Measurements from ENCODE around the gene ZNF326. TPM values are rescaled to one million over a fixed set of nuclear protein-coding genes. Genes with fewer than 3 reads are reported as not detected.
"Not testable (repeated sequence)": the region's sequence is repeated elsewhere in the genome, so short reads cannot be mapped to it uniquely, and the experiment has no call there.

ZNF326 gene
- total RNA-seq, 1 donor from 2014 or later, result 39.1 TPM

DNA sequence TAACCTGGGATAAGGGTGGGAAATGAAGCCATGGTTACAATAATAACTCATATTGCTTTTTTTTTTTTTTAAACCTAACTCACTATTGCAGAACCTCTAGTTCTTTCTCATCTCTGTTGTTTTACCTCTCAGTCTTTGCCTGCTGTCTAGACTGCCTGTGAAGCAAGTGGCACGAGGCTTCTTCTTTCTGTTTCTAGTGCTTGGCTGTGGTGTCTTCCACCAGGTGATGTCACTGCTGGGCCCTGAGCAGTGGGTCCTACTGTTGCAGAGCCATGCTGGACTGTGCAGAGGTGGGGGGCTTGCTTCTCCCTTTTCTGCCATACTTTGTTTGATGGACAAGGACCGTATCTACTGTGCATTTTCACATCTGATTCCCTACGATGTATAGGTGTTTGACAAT lies 51.7 kb downstream of the ZNF326 start:
- H3K9me3 Mint-ChIP-seq, result no peaks in the 10 kb centered on the region
- no peak overlapping the region for H3K4me3 Mint-ChIP-seq
- no peak for DNase-seq (ENCODE audit: extremely low spot score, unreplicated experiment)
- H3K27ac Mint-ChIP-seq, result no peak overlapping the region
- H3K4me1 Mint-ChIP-seq (ENCODE audit: unreplicated experiment), result peaks cover 7% of the 10 kb centered on the region
- H3K27me3 Mint-ChIP-seq, result peaks cover 8% of the 10 kb centered on the region
- no peak for TF ChIP-seq CTCF (conservative IDR thresholded peaks at IDR 0.05)
- no peaks in the 10 kb centered on the region for H3K36me3 Mint-ChIP-seq

DNA sequence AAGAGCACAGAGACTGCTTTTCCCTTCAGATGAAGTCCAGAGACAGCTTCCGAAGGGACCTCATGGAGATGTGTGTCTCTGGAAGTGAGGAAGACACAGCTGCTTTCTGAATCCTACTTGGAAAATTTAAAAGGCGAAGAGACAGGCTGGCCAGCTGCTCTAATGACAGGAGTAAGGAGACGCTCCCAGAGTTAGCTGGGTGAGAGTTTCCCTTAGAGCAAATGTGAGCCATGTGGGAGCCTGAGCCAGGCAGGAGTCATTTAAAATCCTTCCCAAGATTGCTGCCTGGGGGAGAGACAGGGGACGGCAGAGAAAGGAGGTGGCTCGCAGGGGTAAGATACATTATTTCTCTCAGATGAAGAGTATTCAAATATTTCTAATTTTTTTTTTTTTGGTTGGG lies 53.1 kb downstream of the ZNF326 start:
- Mint-ChIP-seq H3K4me3 (no peak overlapping the region), H3K4me1 (ENCODE audit: unreplicated experiment) (peaks cover 10% of the 10 kb centered on the region), H3K27ac (no peak overlapping the region), H3K27me3 (peaks cover 8% of the 10 kb centered on the region), H3K9me3 (no peaks in the 10 kb centered on the region), H3K36me3 (no peaks in the 10 kb centered on the region)
- TF ChIP-seq CTCF (conservative IDR thresholded peaks at IDR 0.05), result no peak
- no peak for DNase-seq (ENCODE audit: extremely low spot score, unreplicated experiment)

DNA sequence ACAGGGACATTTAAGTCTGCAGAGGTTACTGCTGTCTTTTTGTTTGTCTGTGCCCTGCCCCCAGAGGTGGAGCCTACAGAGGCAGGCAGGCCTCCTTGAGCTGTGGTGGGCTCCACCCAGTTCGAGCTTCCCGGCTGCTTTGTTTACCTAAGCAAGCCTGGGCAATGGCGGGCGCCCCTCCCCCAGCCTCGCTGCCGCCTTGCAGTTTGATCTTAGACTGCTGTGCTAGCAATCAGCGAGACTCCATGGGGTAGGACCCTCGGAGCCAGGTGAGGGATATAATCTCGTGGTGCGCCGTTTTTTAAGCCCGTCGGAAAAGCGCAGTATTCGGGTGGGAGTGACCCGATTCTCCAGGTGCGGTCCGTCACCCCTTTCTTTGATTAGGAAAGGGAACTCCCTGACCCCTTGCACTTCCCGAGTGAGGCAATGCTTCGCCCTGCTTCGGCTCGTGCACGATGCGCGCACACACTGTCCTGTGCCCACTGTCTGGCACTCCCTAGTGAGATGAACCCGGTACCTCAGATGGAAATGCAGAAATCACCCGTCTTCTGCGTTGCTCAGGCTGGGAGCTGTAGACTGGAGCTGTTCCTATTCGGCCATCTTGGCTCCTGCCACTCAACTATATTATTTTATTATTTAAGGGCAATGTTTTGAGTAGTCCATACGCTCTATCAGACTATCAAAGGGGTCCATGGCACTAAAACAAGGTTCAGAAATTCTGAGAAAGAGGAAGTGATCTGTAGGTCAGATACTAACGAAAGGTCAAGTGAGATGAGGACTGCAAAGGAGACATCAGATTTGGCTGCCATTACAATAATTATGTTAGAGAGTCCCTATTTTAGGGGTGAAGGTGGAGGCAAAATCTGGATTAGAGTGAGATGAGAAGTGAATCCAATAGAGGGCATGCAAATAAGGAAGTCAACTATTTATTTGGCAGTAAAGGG lies 68.1 kb downstream of the ZNF326 start:
- not testable (repeated sequence) for H3K9me3 Mint-ChIP-seq; H3K27ac Mint-ChIP-seq; H3K4me1 Mint-ChIP-seq (ENCODE audit: unreplicated experiment); DNase-seq (ENCODE audit: extremely low spot score, unreplicated experiment); H3K36me3 Mint-ChIP-seq; H3K4me3 Mint-ChIP-seq
- H3K27me3 Mint-ChIP-seq, result peaks cover 22% of the 10 kb centered on the region

- not testable (repeated sequence) for DNase-seq (ENCODE audit: extremely low spot score, unreplicated experiment); H3K4me1 Mint-ChIP-seq (ENCODE audit: unreplicated experiment); H3K27ac Mint-ChIP-seq; H3K36me3 Mint-ChIP-seq; H3K9me3 Mint-ChIP-seq; H3K4me3 Mint-ChIP-seq
- peaks cover 25% of the 10 kb centered on the region for H3K27me3 Mint-ChIP-seq
Observed at GRCh38 chr1:90064109-90064508, 69.2 kb downstream of the ZNF326 start.

DNA sequence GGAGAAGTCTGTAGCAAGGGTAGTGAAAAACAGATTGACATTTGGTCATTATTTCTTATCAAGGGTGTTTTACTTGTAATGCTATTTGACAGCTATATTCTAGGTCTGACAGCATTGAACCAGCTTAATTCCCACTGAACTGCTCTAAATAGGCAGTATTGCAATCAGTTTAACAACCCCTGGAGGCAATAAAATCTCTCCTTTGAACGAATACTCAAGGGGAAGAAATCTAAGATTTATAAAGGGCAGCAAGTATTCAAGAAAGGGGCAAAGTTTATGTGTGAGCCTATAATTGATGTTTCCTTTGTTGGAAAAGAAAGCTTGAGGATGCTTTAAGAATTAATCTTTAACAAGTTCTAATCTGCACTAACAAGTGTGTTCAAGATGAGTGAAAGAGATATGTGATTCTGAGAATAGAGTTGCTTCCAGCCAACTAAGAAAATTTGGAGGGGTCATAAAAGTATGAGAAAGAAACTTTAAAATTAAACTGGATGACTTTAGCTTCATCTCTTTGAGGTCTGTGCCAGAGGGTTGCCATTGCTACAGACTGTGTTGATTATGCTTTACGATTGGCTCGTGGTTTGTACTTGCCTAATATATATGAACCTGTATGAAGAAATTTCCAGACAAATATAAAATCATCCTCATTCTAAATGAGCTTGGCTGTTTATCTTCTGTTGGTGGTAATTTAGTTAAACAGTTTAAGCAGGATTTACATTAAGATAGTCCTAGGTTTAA lies 72.5 kb downstream of the ZNF326 start:
- Mint-ChIP-seq H3K4me3 (no peak overlapping the region), H3K36me3 (no peaks in the 10 kb centered on the region), H3K27ac (no peak overlapping the region), H3K27me3 (peaks cover 36% of the 10 kb centered on the region), H3K4me1 (ENCODE audit: unreplicated experiment) (peaks cover 4% of the 10 kb centered on the region), H3K9me3 (peaks cover 8% of the 10 kb centered on the region)
- TF ChIP-seq CTCF (conservative IDR thresholded peaks at IDR 0.05), result no peak
- no peak for DNase-seq (ENCODE audit: extremely low spot score, unreplicated experiment)

- H3K36me3 Mint-ChIP-seq, result no peaks in the 10 kb centered on the region
- no peak for TF ChIP-seq CTCF (conservative IDR thresholded peaks at IDR 0.05)
- no peak for DNase-seq (ENCODE audit: extremely low spot score, unreplicated experiment)
- peaks cover 4% of the 10 kb centered on the region for H3K4me1 Mint-ChIP-seq (ENCODE audit: unreplicated experiment)
- no peak overlapping the region for H3K4me3 Mint-ChIP-seq
- H3K27ac Mint-ChIP-seq, result no peak overlapping the region
- H3K9me3 Mint-ChIP-seq, result peaks cover 8% of the 10 kb centered on the region
- peaks cover 33% of the 10 kb centered on the region for H3K27me3 Mint-ChIP-seq
Observed at GRCh38 chr1:90068611-90069280, 73.8 kb downstream of the ZNF326 start.
